IMR-90 (cell line): ENCODE data around the gene TANGO2.

Source experiments
- BHLHE40 ChIP-seq: fragments of 150-350 bp; IDR thresholded peaks from 2 replicates; pipeline ENCODE4 v1.6.1; 2016; ENCODE audit warnings: mild to moderate bottlenecking, low read depth, low read length
- CEBPB ChIP-seq: IDR thresholded peaks from 2 replicates; pipeline ENCODE4 v1.6.1; 2012; ENCODE audit warnings: low read depth, low read length, improper control_type of control experiment
- CHD1 ChIP-seq: IDR thresholded peaks from 2 replicates; pipeline ENCODE4 v1.6.1; 2012; ENCODE audit warnings: low read depth, low read length, improper control_type of control experiment
- MAFK ChIP-seq: IDR thresholded peaks from 2 replicates; pipeline ENCODE4 v1.6.1; 2012; ENCODE audit warnings: low read depth, low read length, improper control_type of control experiment
- MXI1 ChIP-seq: IDR thresholded peaks from 2 replicates; pipeline ENCODE4 v1.6.1; 2012; ENCODE audit warnings: low read depth, mild to moderate bottlenecking, low read length, moderate library complexity, borderline replicate concordance
- NFE2L2 ChIP-seq: fragments of 150-350 bp; IDR thresholded peaks from 2 replicates; pipeline ENCODE4 v1.6.1; 2016; ENCODE audit warnings: low read depth, mild to moderate bottlenecking, low read length
- POLR2A ChIP-seq: IDR thresholded peaks from 2 replicates; pipeline ENCODE4 v1.6.1; 2012; ENCODE audit warnings: mild to moderate bottlenecking, low read depth, low read length
- RAD21 ChIP-seq: IDR thresholded peaks from 2 replicates; pipeline ENCODE4 v1.6.1; 2012; ENCODE audit warnings: low read length, improper control_type of control experiment
- RFX5 ChIP-seq: IDR thresholded peaks from 2 replicates; pipeline ENCODE4 v1.8.0; 2012; ENCODE audit warnings: low read depth, mild to moderate bottlenecking, low read length, moderate library complexity
- TF ChIP-seq, protein P1 (sequence below): conservative IDR thresholded peaks from 2 replicates; pipeline ENCODE4 v1.5.1; 2012; ENCODE audit warnings: mild to moderate bottlenecking, low read depth, low read length, improper control_type of control experiment

DNA sequence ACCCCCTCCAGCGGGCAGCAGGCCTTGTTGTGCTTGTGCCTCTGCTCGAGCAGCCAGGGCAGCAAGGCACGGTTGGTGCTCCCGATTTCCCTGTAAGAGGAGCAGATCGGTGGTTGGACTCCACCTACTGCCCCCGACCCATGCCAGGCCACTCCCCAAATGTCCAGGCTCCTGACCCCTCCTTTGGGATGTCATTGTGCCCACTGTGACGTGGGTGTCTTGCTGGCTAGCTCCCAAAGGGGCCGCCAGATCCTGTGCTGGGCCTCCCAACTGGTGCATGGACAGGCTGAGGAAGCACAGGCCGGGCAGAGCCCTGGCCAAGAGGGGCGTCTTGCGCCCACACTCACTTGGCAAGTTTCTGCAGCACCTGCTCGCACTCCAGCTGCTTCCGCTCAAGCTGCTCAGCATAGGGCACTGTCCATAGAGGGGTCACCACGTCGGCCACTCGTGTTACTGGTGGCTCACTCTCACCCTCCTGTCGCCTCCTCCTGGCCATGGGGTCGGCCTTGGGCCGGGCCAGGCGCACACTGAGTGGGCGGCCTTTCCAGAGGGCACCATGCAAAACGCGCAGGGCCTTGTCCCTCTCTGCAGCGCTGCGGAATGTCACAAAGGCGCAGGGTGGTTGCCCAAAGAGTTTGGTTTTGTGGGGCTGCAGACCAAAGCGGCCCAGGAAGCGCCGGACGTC is 94.9 kb downstream of the TANGO2 start, which contains the start of gene RANBP1:
- TF ChIP-seq POLR2A (no peak), RFX5 (no peak), RAD21 (no peak), MXI1 (no peak), BHLHE40 (no peak), MAFK (no peak), CEBPB (no peak), CHD1 (no peak), NFE2L2 (no peak)
- TF ChIP-seq, protein P1, sequence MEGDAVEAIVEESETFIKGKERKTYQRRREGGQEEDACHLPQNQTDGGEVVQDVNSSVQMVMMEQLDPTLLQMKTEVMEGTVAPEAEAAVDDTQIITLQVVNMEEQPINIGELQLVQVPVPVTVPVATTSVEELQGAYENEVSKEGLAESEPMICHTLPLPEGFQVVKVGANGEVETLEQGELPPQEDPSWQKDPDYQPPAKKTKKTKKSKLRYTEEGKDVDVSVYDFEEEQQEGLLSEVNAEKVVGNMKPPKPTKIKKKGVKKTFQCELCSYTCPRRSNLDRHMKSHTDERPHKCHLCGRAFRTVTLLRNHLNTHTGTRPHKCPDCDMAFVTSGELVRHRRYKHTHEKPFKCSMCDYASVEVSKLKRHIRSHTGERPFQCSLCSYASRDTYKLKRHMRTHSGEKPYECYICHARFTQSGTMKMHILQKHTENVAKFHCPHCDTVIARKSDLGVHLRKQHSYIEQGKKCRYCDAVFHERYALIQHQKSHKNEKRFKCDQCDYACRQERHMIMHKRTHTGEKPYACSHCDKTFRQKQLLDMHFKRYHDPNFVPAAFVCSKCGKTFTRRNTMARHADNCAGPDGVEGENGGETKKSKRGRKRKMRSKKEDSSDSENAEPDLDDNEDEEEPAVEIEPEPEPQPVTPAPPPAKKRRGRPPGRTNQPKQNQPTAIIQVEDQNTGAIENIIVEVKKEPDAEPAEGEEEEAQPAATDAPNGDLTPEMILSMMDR, result no peak
